ENCODE results near the gene PHOX2B.

- TF ChIP-seq SP1 (IDR thresholded peaks at IDR 0.05), result no peak
- no peak for TF ChIP-seq LEF1 (IDR thresholded peaks at IDR 0.05; ENCODE audit: borderline replicate concordance)
- no peak for TF ChIP-seq FOXA1 (IDR thresholded peaks at IDR 0.05)
- TF ChIP-seq ELF4 (IDR thresholded peaks at IDR 0.05), result no peak
- TF ChIP-seq ARNT (IDR thresholded peaks at IDR 0.05), result no peak
- no peak for TF ChIP-seq CTBP1 (IDR thresholded peaks at IDR 0.05; ENCODE audit: borderline replicate concordance)
- TF ChIP-seq TARDBP (IDR thresholded peaks at IDR 0.05), result no peak
- TF ChIP-seq ZNF384 (IDR thresholded peaks at IDR 0.05), result no peak
Observed at GRCh38 chr4:41718907-41719306, 29.6 kb downstream of the PHOX2B start.

All from HEK293T (cell line).